Vagina (tissue), 2 donors: ENCODE data around the gene POMT2.

Experiments
- CTCF ChIP-seq, 3 experiments: fragments of 450-650 bp in 2 of 3; fragments of 200-600 bp in 1 of 3; sonication (generic) in 1 of 3; IDR thresholded peaks; one replicate each; pipeline ENCODE4 v1.5.1; 2017 to 2019; ENCODE audit warnings: antibody characterized with exemption in 3 of 3, mild to moderate bottlenecking in 2 of 3, moderate library complexity in 2 of 3
- POLR2A ChIP-seq, 2 donors: fragments of 450-650 bp; IDR thresholded peaks; one replicate each; pipeline ENCODE4 v1.6.1; 2017; ENCODE audit warnings: antibody characterized with exemption in 2 of 2, mild to moderate bottlenecking in 2 of 2, moderate library complexity in 2 of 2
- POLR2AphosphoS5 ChIP-seq, 2 donors: sonication (generic); formaldehyde crosslinking; IDR thresholded peaks; one replicate each; pipeline ENCODE4 v1.9.0; 2017; ENCODE audit warnings: antibody characterized with exemption in 2 of 2, mild to moderate bottlenecking in 2 of 2, low read depth in 1 of 2; ENCODE audit not compliant: insufficient read depth in 1 of 2

GRCh38 chr14:77319422-77319821 lies 1.3 kb downstream of the POMT2 start:
- TF ChIP-seq CTCF (IDR thresholded peaks at IDR 0.05) (no peak), POLR2A (IDR thresholded peaks at IDR 0.05) (no peak), POLR2AphosphoS5 (IDR thresholded peaks at IDR 0.05; ENCODE audit: insufficient read depth in 1 of 2, low read depth in 1 of 2) (no peak)
